NCI-H146 (cell line): Measurements from ENCODE around the gene FN3K.
"Not testable (repeated sequence)": the region's sequence is repeated elsewhere in the genome, so short reads cannot be mapped to it uniquely, and the experiment has no call there.

Experiments
- DNase-seq: peaks from one replicate; lab custom pipeline; 2025; lab: John Stamatoyannopoulos, UW

The FN3K gene

DNA sequence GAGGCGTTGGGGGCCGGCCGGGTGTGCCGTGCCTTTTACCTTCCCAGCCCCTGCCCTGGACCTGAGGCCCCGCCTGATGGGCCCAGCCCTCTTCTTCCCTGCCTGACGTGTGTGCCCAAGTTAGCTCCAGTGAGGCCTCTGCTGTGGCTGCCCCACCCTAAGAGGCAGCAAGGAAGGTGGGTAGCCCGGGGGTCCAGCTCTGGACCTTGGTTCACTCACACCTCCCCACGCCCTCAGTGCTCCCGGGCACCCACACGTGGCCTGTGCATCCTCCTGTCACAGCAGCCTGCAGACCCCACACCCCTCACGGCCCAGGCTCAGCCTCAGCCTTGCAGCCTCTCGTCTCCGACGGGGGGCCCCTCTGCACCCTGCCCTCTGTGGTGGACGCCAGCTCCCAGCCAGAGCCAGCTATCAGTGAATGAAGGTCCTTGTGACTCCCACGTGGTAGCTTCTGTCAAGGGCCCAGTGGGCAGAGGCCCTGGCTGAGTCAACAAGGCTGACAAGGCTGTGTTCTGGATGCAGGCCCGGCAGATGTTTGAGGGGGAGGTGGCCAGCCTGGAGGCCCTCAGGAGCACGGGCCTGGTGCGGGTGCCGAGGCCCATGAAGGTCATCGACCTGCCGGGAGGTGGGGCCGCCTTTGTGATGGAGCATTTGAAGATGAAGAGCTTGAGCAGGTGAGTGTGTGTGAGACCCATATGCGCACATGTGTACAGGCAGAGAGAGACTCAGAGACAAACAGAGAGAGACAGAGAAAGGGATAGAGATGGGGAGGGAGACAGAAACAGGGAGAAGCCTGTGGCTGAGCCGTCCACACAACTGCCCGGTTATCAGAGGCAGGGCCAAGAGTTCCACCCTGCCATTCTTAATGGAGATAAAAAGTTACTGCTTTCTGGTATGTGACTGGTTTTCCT lies 2.8 kb downstream of the FN3K start:
- no peak for DNase-seq

GRCh38 chr17:82740906-82741759 lies 5.7 kb downstream of the FN3K start:
- no peak for DNase-seq

DNA sequence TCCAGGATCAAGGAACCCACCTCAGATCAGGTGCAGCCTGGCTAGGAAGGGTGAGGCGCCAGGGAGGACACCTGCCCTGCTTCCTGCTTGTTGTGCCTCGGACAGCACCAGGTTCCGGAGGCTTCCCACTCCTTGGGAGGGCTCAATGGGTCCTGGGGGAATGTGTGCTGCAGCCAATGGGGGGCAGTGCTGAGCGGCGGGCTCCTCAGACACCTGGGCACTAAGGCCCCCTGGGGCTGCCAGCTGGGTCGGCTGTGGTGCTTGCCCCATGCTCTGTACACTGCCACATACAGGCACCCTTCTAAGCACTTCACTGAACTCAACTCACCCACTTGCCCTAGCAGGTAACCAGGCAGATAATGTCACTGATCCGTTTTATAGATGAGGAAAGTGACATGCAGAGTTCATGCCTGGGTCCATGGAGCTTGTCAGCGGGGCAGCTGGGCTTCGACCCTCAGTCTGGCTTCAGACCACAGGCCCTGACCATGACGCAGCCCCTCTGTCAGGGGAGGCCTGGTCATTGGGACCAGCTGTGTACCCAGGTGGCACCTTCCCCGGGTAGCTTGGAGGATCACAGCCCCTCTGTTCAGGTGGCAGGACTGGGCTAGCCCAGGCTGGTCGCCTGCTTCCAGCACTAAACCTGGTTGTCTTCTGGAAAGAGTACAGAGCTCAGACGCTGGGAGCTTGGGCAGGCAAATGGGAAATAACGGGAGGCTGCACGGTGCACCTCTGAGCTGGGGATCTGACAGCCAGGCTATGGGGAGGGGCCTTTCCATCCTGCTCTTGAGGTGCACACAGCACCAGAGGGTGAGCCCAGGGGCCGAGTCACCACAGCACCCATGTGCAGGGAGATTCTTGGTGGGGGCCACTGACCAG lies 8.2 kb downstream of the FN3K start:
- DNase-seq: no peak

DNA sequence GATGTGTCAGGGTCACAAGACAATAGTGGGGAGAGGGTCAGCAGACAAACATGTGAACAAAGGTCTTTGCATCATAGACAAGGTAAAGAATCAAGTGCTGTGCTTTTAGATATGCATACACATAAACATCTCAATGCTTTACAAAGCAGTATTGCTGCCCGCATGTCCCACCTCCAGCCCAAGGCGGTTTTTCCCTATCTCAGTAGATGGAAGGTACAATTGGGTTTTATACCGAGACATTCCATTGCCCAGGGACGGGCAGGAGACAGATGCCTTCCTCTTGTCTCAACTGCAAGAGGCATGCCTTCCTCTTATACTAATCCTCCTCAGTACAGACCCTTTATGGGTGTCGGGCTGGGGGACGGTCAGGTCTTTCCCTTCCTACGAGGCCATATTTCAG lies 9.3 kb downstream of the FN3K start:
- DNase-seq: not testable (repeated sequence)

DNA sequence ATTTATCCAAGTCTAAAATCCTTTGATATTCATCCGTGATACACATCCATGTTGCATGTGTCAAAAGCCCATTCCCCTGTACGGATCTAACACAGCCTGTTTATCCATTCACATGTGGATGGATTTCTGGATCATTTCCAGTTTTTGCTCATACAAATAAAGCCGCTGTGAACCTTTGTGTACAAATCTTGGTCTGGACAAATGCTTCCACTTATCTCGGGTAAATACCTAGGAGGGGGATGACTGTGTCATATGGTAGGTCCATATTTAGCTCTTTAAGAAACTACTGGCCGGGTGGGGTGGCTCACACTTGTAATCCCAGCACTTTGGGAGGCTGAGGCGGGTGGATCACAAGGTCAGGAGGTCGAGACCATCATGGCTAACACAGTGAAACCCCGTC lies 10.1 kb downstream of the FN3K start:
- peak; percentile 53 for DNase-seq

GRCh38 chr17:82748756-82749155 lies 13.3 kb downstream of the FN3K start:
- DNase-seq: no peak

DNA sequence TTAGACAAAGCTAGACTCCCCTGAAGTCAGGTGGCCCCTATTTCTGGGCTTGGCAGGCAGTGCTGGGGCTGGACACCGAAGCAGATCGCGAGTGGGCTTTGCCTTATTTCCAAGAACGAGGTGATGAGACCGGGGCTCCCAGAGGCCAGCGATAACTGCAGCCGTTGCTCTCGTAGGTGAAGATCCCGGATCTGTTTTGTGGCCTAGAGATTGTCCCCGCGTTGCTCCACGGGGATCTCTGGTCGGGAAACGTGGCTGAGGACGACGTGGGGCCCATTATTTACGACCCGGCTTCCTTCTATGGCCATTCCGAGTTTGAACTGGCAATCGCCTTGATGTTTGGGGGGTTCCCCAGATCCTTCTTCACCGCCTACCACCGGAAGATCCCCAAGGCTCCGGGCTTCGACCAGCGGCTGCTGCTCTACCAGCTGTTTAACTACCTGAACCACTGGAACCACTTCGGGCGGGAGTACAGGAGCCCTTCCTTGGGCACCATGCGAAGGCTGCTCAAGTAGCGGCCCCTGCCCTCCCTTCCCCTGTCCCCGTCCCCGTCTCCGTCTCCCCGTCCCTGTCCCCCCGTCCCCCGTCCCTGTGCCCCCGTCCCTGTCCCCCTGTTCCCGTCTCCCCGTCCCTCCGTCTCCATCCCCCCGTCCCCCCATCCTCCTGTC lies 15.0 kb downstream of the FN3K start:
- no peak for DNase-seq

GRCh38 chr17:82751171-82751570 lies 15.8 kb downstream of the FN3K start:
- DNase-seq: no peak

GRCh38 chr17:82751571-82752370 lies 16.4 kb downstream of the FN3K start, which contains the start of gene TBCD:
Gene TBCD, plus strand, starts transcription at chr17:82752065. Its CDS starts 129 bp downstream, at chr17:82752194.
- DNase-seq: peak; percentile 96

- DNase-seq: peak; percentile 46
These were observed 17.2 kb downstream of the FN3K start for GRCh38 chr17:82752371-82753200.

DNA sequence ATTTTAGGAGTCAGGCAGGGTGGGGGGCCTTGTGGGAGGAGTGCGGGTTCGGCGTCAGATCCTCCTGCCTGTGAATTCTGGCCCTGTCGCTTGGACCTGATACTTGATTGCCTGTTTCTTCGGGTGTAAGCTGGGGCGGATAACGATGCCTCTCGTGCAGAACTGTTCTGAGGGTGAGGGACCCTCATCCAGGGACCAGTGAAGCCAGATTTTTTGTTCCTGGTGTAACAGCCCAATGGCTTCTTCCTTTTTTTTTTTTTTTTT lies 17.7 kb downstream of the FN3K start:
- DNase-seq: no peak

- no peak for DNase-seq
These were observed 19.1 kb downstream of the FN3K start for GRCh38 chr17:82754297-82755208.

GRCh38 chr17:82756166-82756565 lies 20.8 kb downstream of the FN3K start:
- DNase-seq: no peak

DNA sequence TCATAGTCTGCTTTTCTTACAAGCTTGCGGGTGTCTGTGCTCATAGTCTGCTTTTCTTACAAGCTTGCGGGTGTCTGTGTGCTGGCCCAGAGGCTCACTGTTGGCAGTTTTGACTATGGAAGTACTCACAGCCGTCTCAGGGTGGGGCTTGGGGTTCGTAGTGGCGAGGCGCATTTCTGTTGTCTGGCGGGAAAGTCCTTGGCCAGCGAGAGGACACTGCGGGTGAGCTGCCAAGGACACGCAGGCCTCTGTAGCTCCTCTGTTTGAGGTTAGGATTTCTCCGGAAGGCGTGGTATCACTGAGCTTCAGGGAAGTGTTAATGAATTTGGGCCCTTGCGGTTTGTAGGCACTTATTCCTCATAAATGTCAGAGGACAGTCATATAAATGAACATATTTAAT lies 30.0 kb downstream of the FN3K start:
- DNase-seq: no peak

GRCh38 chr17:82767041-82767754 lies 31.8 kb downstream of the FN3K start:
- no peak for DNase-seq

- no peak for DNase-seq
These were observed 33.6 kb downstream of the FN3K start for GRCh38 chr17:82769041-82769440.

DNA sequence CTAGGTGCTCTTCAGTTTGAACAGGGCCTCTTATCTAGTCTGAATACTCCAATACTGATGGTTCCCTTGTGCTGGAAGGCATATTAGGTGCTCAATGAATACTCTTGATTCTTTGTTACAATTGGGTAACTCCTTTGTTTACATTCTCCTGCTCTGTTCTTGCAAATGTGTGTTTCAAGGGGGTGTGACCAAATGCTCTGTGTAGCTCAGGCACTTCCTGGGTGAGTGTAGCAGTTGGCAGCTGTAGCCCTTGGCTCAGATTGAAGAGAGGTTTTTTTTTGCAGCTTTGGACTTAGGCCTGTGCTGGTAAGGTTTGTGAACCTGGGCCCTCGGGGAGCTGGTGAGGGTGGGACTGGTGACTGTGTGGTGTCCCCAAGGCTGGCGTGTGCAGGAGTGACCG lies 36.6 kb downstream of the FN3K start:
- DNase-seq: no peak

- DNase-seq: not testable (repeated sequence)
These were observed 39.0 kb downstream of the FN3K start for GRCh38 chr17:82774456-82774855.
